ENCODE data around the gene ACMSD. TPM values are rescaled to one million over a fixed set of nuclear protein-coding genes. Genes with fewer than 3 reads are reported as not detected.
A peak's percentile ranks its signal among the peaks of the same experiment; 100 is the strongest.

ACMSD gene
- total RNA-seq, 1 donor from 2014 or later = not detected

DNA sequence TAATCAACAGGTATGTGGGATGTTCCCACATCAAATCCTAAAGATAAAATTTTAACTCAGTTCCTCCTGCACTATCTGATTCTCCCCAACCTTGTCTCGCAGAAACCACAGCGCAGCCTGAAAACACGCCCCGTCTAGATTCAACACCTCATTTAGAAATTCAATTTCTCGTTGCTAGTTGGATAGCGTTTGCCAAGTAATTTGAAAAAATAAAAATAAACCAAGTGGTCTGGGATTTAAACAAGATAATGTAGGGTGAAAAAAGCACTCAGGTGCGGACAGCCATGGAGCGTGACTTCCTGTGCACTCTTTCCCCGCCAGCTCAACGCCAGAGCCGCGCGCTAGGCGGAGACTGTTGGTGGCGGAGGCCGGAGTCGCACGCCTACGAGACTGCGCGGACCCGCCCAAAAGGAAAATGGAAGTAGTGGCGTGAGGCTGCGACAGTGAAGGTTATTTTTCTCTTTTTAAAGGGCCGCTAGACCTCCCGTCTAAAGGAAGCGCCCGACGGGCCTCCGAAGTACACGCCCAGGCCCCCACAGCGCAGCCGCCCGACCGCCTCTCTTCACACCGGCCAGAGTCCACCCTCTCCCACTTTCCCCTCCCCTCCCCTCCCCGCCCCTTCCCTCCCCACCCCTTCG lies 79.6 kb downstream of the ACMSD start:
- peak; percentile 90 for DNase-seq (ENCODE audit: low spot score)
- peak overlapping the region; percentile 98 for H3K27ac Mint-ChIP-seq
- peak overlapping the region; percentile 99 for H3K4me3 Mint-ChIP-seq (ENCODE audit: low read depth)
- peaks cover 6% of the 10 kb centered on the region for H3K27me3 Mint-ChIP-seq (ENCODE audit: low read depth)
- peaks cover 23% of the 10 kb centered on the region for H3K36me3 Mint-ChIP-seq (ENCODE audit: low read depth)
- intact Hi-C loops (cut with micrococcal nuclease) = loop anchor here (1.0 to 5.0 kb wide), 10 partner anchors 25 to 1199 kb away; partner anchors contain the start of genes CXCR4, MCM6, R3HDM1 and RAB3GAP1
- H3K9me3 Mint-ChIP-seq = peaks cover 7% of the 10 kb centered on the region
- peaks cover 17% of the 10 kb centered on the region for H3K4me1 Mint-ChIP-seq (ENCODE audit: low read depth)

DNA sequence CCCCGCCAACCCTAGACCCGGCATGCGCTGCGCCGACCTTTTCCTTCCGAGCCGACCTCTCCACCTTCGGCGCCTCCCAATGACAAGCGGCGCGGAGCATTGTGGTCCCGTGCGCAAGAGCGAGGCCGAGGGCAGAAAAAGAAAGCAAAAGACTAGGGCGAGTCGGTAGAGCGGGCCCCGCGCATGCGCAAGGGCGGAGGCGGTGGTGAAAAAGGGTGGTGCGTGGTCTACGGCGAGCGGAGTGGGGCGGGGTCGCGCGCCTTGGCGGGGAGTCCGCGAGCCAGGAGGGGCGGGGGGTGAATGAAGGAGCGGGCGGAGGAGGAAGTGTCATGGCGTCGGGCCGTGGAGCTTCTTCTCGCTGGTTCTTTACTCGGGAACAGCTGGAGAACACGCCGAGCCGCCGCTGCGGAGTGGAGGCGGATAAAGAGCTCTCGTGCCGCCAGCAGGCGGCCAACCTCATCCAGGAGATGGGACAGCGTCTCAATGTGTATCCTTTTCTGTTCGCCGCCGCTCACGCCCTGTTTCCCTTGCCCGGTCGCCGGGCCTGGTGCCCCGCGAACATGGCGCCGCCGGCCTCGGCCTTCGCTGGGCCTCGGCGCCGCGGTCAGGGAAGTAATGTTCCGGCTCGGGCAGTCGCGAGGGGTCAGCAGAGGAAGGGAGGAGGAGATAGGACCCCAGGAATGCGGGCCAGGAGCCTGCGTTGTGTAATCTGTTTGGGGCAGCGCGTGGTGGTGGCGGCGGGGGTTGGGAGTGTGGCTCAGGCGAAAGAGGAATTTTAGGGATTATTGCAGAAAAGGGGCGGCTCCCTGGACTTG lies 80.3 kb downstream of the ACMSD start, which contains the start of gene CCNT2:
Gene CCNT2 (plus strand): TSS at position 297 of the 815 bp plus-strand sequence. CDS start 33 bp downstream, at position 330.
- intact Hi-C loops (cut with micrococcal nuclease) = loop anchor here (1.0 to 5.0 kb wide), 10 partner anchors 24 to 1199 kb away; partner anchors contain the start of genes CXCR4, MCM6, R3HDM1 and RAB3GAP1
- Mint-ChIP-seq H3K27me3 (ENCODE audit: low read depth) (peaks cover 3% of the 10 kb centered on the region), H3K27ac (peak within 1 kb of the TSS; percentile 98), H3K4me1 (ENCODE audit: low read depth) (peaks cover 20% of the 10 kb centered on the region), H3K36me3 (ENCODE audit: low read depth) (peaks cover 29% of the 10 kb centered on the region), H3K9me3 (peaks cover under 1% of the 10 kb centered on the region), H3K4me3 (ENCODE audit: low read depth) (peak within 1 kb of the TSS; percentile 99)
- peak; percentile 100 for DNase-seq (ENCODE audit: low spot score)

DNA sequence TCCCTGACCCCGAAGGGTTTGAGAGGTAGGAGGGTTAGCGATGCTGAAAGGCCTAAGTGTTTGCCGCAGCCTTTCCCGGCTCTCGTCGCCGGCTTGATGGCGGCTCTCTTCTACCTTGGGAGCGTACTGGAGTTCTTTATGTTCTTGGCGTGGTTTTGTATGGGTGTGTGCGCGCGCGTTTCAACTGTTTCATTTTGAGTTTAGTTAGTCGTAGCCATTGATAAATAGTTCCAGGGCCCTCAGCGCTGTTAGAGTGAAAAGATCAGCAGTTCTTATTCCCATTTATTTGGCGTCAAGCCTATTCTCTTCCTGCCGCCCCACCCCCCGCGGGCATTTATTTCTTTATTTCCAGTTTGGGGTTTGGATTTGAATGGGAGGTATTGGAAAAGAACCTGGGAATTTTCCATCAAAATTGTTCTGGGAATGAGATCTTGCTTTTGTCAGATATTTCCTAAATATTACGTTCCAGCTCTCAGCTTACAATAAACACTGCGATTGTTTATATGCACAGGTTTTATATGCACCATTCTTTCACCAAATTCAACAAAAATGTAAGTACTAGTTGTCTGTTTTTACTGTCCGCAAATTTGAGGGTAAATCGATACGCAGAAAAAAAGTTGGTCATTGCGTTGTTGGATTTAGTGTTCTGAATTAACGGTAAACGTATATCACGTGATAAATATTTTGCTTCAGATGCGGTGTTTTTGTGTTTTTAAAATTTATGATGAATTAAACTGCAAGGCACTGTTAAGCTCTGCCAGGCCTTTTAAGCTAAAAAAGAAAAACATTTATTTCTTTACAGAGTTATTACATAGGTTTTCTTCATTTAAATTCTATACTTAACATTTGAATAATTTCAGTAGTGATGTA lies 81.2 kb downstream of the ACMSD start:
- intact Hi-C loops (cut with micrococcal nuclease) = loop anchor here (2.0 to 5.0 kb wide), 4 partner anchors 23 to 1198 kb away; partner anchors contain the start of gene CXCR4
- Mint-ChIP-seq H3K36me3 (ENCODE audit: low read depth) (peaks cover 35% of the 10 kb centered on the region), H3K4me1 (ENCODE audit: low read depth) (peaks cover 22% of the 10 kb centered on the region), H3K9me3 (no peaks in the 10 kb centered on the region), H3K27ac (peak overlapping the region; percentile 98), H3K27me3 (ENCODE audit: low read depth) (peaks cover 1% of the 10 kb centered on the region), H3K4me3 (ENCODE audit: low read depth) (peak overlapping the region; percentile 99)
- DNase-seq (ENCODE audit: low spot score) = no peak

DNA sequence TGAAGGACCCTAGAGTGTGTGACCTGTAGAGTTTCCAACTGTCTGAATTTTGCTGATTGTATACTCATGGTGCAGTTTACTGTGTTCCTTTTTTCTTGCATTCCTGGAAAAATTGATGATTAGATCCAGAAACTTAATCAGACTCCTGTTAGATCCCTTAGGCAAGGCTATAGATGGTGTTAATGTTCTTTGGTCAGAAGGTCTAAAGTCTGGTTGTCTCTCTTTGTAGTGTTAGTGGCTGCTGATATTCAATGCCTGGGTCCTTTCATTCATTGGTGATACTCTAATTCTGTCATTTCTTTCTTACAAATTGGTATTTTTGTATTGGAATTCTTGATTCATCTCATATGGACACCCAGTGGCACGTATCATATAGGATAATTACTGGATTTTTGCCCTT lies 86.5 kb downstream of the ACMSD start:
- no peak for DNase-seq (ENCODE audit: low spot score)
- intact Hi-C loops (cut with micrococcal nuclease) = no loop called here
- Mint-ChIP-seq H3K36me3 (ENCODE audit: low read depth) (peaks cover 45% of the 10 kb centered on the region), H3K4me3 (ENCODE audit: low read depth) (no peak overlapping the region), H3K27me3 (ENCODE audit: low read depth) (no peaks in the 10 kb centered on the region), H3K27ac (peak overlapping the region; percentile 36), H3K9me3 (no peaks in the 10 kb centered on the region), H3K4me1 (ENCODE audit: low read depth) (peaks cover 39% of the 10 kb centered on the region)

DNA sequence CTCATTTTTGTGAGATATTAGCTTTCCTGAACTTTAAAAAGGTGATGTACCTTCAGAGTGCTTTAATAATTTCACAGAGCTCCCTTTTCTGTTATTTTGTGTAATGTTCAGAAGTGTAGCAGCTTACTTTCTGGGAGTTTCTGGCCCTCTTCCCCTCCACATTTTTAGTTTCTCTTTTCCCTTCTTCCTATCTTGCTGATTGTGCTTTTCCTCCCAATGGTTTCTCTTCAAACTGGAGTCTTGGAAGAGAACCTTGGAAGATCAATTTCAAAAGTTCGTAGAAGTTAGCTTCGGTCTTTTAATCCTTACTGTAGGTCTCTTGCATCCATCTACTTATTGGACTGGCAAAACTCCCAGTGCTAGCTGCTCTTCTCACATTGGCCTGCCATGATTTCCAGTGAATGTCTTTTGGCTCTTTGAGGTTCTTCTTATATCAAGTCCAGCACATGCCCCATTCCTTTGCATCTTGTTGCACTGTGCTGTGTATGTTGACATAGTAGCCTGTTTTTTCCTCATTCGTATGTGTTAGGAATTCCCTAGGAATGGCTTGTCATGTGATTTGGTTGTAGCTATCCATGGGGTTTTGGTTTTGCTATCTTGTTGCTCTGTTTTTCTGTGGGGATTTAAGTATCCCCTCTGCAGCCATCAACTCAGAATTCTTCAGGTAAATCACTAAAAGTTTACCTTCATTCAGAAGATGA lies 88.0 kb downstream of the ACMSD start:
- peaks cover 38% of the 10 kb centered on the region for H3K4me1 Mint-ChIP-seq (ENCODE audit: low read depth)
- H3K27ac Mint-ChIP-seq = peak overlapping the region; percentile 59
- no peak overlapping the region for H3K4me3 Mint-ChIP-seq (ENCODE audit: low read depth)
- intact Hi-C loops (cut with micrococcal nuclease) = no loop called here
- no peak for DNase-seq (ENCODE audit: low spot score)
- H3K36me3 Mint-ChIP-seq (ENCODE audit: low read depth) = peaks cover 50% of the 10 kb centered on the region
- H3K27me3 Mint-ChIP-seq (ENCODE audit: low read depth) = no peaks in the 10 kb centered on the region
- no peaks in the 10 kb centered on the region for H3K9me3 Mint-ChIP-seq

DNA sequence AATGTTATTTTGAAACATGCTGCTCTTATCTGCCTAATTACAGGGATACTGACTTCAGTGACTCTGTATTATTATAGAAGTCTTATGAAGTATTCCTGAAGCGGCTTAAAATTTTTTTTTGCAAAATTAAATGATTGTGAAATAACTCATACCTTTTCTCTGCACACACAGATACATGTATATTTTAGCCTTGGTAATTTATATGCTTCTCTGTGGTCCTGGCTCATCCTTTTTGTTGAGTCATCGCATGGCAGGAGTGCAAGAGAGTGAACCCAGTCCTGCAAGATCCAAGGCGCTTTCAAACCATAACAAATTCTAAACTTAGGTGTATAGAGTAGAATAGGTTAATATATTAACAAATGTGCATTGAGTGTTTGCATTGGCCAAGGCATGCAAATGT lies 88.8 kb downstream of the ACMSD start:
- peaks cover 54% of the 10 kb centered on the region for H3K36me3 Mint-ChIP-seq (ENCODE audit: low read depth)
- intact Hi-C loops (cut with micrococcal nuclease) = no loop called here
- no peaks in the 10 kb centered on the region for H3K9me3 Mint-ChIP-seq
- DNase-seq (ENCODE audit: low spot score) = no peak
- no peak overlapping the region for H3K27ac Mint-ChIP-seq
- peaks cover 40% of the 10 kb centered on the region for H3K4me1 Mint-ChIP-seq (ENCODE audit: low read depth)
- H3K4me3 Mint-ChIP-seq (ENCODE audit: low read depth) = no peak overlapping the region
- no peaks in the 10 kb centered on the region for H3K27me3 Mint-ChIP-seq (ENCODE audit: low read depth)

DNA sequence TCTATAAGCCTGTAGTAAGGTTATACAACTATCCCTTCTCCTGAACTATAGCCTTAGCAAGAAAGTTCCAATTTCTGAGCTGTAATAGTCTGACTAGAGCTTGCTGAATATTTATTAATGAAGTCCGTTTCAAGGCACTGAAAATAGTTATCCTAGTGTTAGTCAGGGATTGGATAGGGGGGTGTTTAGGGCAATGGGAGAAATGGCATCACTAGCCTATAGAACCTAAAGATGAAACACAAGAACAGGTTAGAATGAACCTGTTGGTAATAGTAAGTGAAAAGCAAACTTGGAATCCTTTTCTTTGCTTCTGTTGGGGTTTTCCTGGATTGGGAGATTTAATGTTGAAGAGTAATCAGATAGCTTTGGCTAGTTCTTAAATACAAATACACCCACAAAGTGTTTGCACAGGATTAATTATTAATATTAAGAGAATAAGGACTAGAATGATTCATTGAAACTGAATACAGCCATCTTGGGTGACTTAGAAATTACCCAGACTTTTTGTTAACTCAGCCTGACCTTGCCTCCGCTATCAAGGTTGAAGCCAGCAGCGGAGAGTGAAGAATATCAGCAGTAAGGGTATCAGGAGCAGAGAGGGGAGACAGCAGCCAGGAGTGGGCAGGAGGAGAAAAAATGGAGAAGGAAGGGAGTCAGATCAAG lies 94.6 kb downstream of the ACMSD start:
- Mint-ChIP-seq H3K4me3 (ENCODE audit: low read depth) (no peak overlapping the region), H3K36me3 (ENCODE audit: low read depth) (peaks cover 43% of the 10 kb centered on the region)

DNA sequence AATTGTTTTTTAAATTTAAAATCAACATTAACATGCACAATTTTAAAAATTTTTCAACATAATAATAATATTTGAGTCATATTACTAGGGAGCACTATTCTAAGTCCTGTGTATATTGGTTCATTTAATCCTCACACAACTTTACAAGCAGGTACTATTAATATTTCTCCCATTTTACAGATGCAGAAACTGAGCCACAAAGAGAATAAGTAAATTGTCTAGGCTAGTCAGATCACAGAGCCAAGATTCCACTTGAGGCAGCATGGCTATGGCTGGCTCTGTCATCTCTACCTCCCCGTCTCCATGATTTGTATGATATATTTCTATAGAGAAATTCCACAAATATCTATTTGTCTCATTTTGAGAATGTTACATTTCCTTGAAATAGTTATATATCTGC lies 95.3 kb downstream of the ACMSD start:
- Mint-ChIP-seq H3K9me3 (no peaks in the 10 kb centered on the region), H3K4me3 (ENCODE audit: low read depth) (no peak overlapping the region), H3K4me1 (ENCODE audit: low read depth) (peaks cover 42% of the 10 kb centered on the region), H3K27ac (no peak overlapping the region), H3K36me3 (ENCODE audit: low read depth) (peaks cover 47% of the 10 kb centered on the region), H3K27me3 (ENCODE audit: low read depth) (no peaks in the 10 kb centered on the region)
- no peak for DNase-seq (ENCODE audit: low spot score)
- intact Hi-C loops (cut with micrococcal nuclease) = no loop called here

More for the DNA sequence above, 94.6 kb downstream of the ACMSD start:
- H3K27me3 Mint-ChIP-seq (ENCODE audit: low read depth) = no peaks in the 10 kb centered on the region
- no peak for DNase-seq (ENCODE audit: low spot score)
- H3K9me3 Mint-ChIP-seq = no peaks in the 10 kb centered on the region
- peaks cover 40% of the 10 kb centered on the region for H3K4me1 Mint-ChIP-seq (ENCODE audit: low read depth)
- H3K27ac Mint-ChIP-seq = no peak overlapping the region
- intact Hi-C loops (cut with micrococcal nuclease) = no loop called here

DNA sequence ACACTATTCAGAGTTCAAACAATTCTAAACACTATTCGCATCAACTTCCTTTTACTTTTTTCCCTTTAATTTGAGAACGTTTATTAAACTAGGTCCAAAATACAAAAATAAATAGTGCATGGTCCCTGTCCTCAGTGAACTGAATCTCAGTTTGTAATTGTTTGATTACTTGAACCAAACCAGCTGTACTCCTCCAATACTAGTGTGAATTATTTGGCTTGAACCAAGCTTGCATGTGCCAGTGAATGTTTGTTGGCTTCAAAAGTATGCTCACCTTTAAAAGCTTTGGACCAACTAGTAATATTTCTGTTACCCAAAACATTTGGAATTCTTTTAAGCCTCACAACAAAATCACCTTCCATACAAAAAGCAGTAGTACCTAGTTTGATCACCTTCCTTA lies 95.7 kb downstream of the ACMSD start:
- no peaks in the 10 kb centered on the region for H3K9me3 Mint-ChIP-seq
- no peaks in the 10 kb centered on the region for H3K27me3 Mint-ChIP-seq (ENCODE audit: low read depth)
- no peak overlapping the region for H3K4me3 Mint-ChIP-seq (ENCODE audit: low read depth)
- intact Hi-C loops (cut with micrococcal nuclease) = no loop called here
- peaks cover 47% of the 10 kb centered on the region for H3K36me3 Mint-ChIP-seq (ENCODE audit: low read depth)
- peaks cover 42% of the 10 kb centered on the region for H3K4me1 Mint-ChIP-seq (ENCODE audit: low read depth)
- no peak for DNase-seq (ENCODE audit: low spot score)
- H3K27ac Mint-ChIP-seq = no peak overlapping the region

DNA sequence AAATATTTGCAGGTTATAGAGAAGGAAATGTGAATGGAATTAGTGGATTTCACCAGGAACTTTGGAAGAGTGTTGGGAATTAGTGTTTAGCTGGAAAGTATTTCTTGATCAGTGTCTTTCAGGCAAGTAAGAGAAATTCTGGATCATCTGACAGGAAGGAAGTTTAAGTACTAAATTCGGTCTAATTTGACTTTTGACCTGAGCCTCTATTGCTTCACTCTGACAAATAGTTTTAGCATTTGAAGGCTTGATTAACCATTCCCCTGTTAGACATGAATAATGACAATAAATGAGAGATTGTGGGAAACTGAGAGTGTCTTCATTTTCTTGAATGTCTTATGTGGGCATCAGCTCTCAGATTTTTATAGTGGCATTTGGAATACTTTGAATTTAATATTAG lies 96.2 kb downstream of the ACMSD start:
- Mint-ChIP-seq H3K9me3 (no peaks in the 10 kb centered on the region), H3K4me1 (ENCODE audit: low read depth) (peaks cover 42% of the 10 kb centered on the region), H3K36me3 (ENCODE audit: low read depth) (peaks cover 48% of the 10 kb centered on the region), H3K27me3 (ENCODE audit: low read depth) (no peaks in the 10 kb centered on the region), H3K27ac (no peak overlapping the region), H3K4me3 (ENCODE audit: low read depth) (no peak overlapping the region)
- no peak for DNase-seq (ENCODE audit: low spot score)
- intact Hi-C loops (cut with micrococcal nuclease) = no loop called here

DNA sequence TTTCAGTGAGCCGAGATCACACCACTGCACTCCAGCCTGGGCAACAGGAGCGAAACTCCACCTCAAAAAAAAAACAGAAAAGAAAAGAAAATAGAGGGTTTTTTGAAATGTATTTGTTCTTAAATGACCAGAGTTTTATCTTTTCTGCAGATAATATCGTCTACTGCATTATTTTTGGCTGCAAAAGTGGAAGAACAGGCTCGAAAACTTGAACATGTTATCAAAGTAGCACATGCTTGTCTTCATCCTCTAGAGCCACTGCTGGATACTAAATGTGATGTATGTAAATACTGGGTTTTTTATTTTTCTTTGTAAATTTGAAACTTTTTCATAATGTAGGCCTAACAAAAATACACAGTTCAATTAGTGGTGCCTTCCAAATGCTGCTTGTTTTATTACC lies 98.3 kb downstream of the ACMSD start:
- H3K9me3 Mint-ChIP-seq = no peaks in the 10 kb centered on the region
- no peaks in the 10 kb centered on the region for H3K27me3 Mint-ChIP-seq (ENCODE audit: low read depth)
- intact Hi-C loops (cut with micrococcal nuclease) = no loop called here
- peaks cover 50% of the 10 kb centered on the region for H3K36me3 Mint-ChIP-seq (ENCODE audit: low read depth)
- peaks cover 38% of the 10 kb centered on the region for H3K4me1 Mint-ChIP-seq (ENCODE audit: low read depth)
- no peak for DNase-seq (ENCODE audit: low spot score)
- H3K27ac Mint-ChIP-seq = no peak overlapping the region
- no peak overlapping the region for H3K4me3 Mint-ChIP-seq (ENCODE audit: low read depth)

Data from activated T-helper 2 cell treated with anti-CD3 and anti-CD28 coated beads, Interferon-gamma antibody, Interleukin-2, Interleukin-4, amounts not matched to agents 10 μg/mL and 5 μg/mL and 100 μg/mL, durations not matched to agents 14 hours and 24 hours and 36 hours (primary cell).